Fibroblast of villous mesenchyme (primary cell): ENCODE measurements around the gene EXTL1. TPM values are rescaled to one million over a fixed set of nuclear protein-coding genes. Genes with fewer than 3 reads are reported as not detected.
A peak's percentile ranks its signal among the peaks of the same experiment; 100 is the strongest.

Experiments used
- DNase-seq: peaks from one replicate; pipeline ENCODE4 v3.0.0-alpha.2; 2010; ENCODE audit warnings: low read depth
- H3K4me3 ChIP-seq: 2 replicates; pipeline ENCODE4 v1.5.1; 2011; ENCODE audit warnings: low read depth, mild to moderate bottlenecking, low read length
- CTCF ChIP-seq: IDR thresholded peaks from 2 replicates; pipeline ENCODE4 v1.5.1; 2012; ENCODE audit warnings: low read depth, mild to moderate bottlenecking, low read length; ENCODE audit not compliant: insufficient read depth
- total RNA-seq: library from RNA; depleted of rRNA; stranded (reverse); fragments of >200 nt; gene quantifications from 2 replicates; pipeline ENCODE4 v1.2.3, GENCODE V29; 2012

Gene EXTL1
- total RNA-seq, 1 donor, result 6.0 TPM

GRCh38 chr1:26035203-26035958, 13.8 kb downstream of the EXTL1 start:
- no peak for TF ChIP-seq CTCF
- peak overlapping the region; percentile 67 for H3K4me3 ChIP-seq
- peak; percentile 89 for DNase-seq

- DNase-seq, result peak; percentile 63
- TF ChIP-seq CTCF, result peak; percentile 95
- peak overlapping the region; percentile 67 for H3K4me3 ChIP-seq
Observed at GRCh38 chr1:26035959-26036755, 14.6 kb downstream of the EXTL1 start.

GRCh38 chr1:26036756-26037281, 15.2 kb downstream of the EXTL1 start:
- no peak for DNase-seq
- H3K4me3 ChIP-seq, result no peak overlapping the region
- TF ChIP-seq CTCF, result no peak

- H3K4me3 ChIP-seq, result no peak overlapping the region
- TF ChIP-seq CTCF, result no peak
- DNase-seq, result no peak
Observed at GRCh38 chr1:26037904-26038303, 16.3 kb downstream of the EXTL1 start.

GRCh38 chr1:26038477-26038876, 16.9 kb downstream of the EXTL1 start:
- no peak for TF ChIP-seq CTCF
- H3K4me3 ChIP-seq, result no peak overlapping the region
- no peak for DNase-seq

GRCh38 chr1:26038904-26039303, 17.3 kb downstream of the EXTL1 start:
- DNase-seq, result no peak
- H3K4me3 ChIP-seq, result no peak overlapping the region
- no peak for TF ChIP-seq CTCF
